A549 (cell line): ENCODE results near the gene LRRC17. TPM values are rescaled to one million over a fixed set of nuclear protein-coding genes. Genes with fewer than 3 reads are reported as not detected.

Source experiments
- ATAC-seq, 2 experiments: fragments of 200-7000 bp in 1 of 2; fragments of >200 bp in 1 of 2; cut with Nextera tagmentation in 1 of 2; cut with Tn5 transposase in 1 of 2; 3 replicates each; pipeline versions ENCODE4 v1.8.0 to v1.9.1; 2018 to 2020; ENCODE audit warnings: mild to moderate bottlenecking in 1 of 2, moderate library complexity in 1 of 2
- CTCF ChIA-PET: fragments of 300-600 bp; sonication (Branson Sonifier 250); formaldehyde crosslinking; extraction: SDS; loops from one replicate; lab custom pipeline; 2021; ENCODE audit warnings: antibody characterized with exemption, inconsistent platforms; lab: Yijun Ruan, JAX
- POLR2A ChIA-PET: fragments of 350-600 bp; formaldehyde crosslinking; extraction: SDS; loops from one replicate; lab custom pipeline; 2021; ENCODE audit warnings: antibody characterized with exemption, inconsistent platforms; lab: Yijun Ruan, JAX
- DNase-seq, 2 experiments: peaks; one replicate each; pipeline versions ENCODE4 v3.0.0 to v3.0.0-alpha.2; 2011 to 2016; ENCODE audit warnings: low read depth in 1 of 2, low spot score in 1 of 2
- FAIRE-seq: peaks from 2 replicates; lab custom pipeline; 2011; peaks lifted over from hg19 to GRCh38; lab: Jason Lieb, UNC
- H3K27ac ChIP-seq, 2 experiments: fragments of >200 bp; sonication (Bioruptor Twin); formaldehyde crosslinking; 3 replicates each; pipeline ENCODE4 v1.5.1; 2016 to 2017
- H3K4me1 ChIP-seq: fragments of >200 bp; sonication (Bioruptor Twin); formaldehyde crosslinking; 3 replicates; pipeline ENCODE4 v1.6.1; 2016
- H3K4me2 ChIP-seq: fragments of >200 bp; sonication (Bioruptor Twin); formaldehyde crosslinking; 3 replicates; pipeline ENCODE4 v1.6.1; 2016
- H3K4me3 ChIP-seq: fragments of >200 bp; sonication (Bioruptor Twin); formaldehyde crosslinking; 3 replicates; pipeline ENCODE4 v1.5.1; 2016
- H3K9me3 ChIP-seq: fragments of >200 bp; sonication (Bioruptor Twin); formaldehyde crosslinking; 3 replicates; pipeline ENCODE4 v1.6.1; 2016
- BHLHE40 ChIP-seq: IDR thresholded peaks from 2 replicates; pipeline ENCODE4 v1.6.1; 2012; ENCODE audit warnings: low read depth, low read length, inconsistent platforms
- CBX8 ChIP-seq: fragments of 200-600 bp; sonication (generic); IDR thresholded peaks from 2 replicates; pipeline ENCODE4 v1.6.1; 2016
- CEBPB ChIP-seq, 2 experiments: fragments of >200 bp in 1 of 2; sonication (Bioruptor Twin) in 1 of 2; formaldehyde crosslinking in 1 of 2; IDR thresholded peaks; 2 replicates each; pipeline ENCODE4 v1.6.1; 2012 to 2016
- CHD2 ChIP-seq: fragments of 150-350 bp; IDR thresholded peaks from 2 replicates; pipeline ENCODE4 v1.6.1; 2014; ENCODE audit warnings: low read length; ENCODE audit not compliant: partially characterized antibody
- E2F6 ChIP-seq: IDR thresholded peaks from 2 replicates; pipeline ENCODE4 v1.6.1; 2012; ENCODE audit warnings: low read depth, borderline replicate concordance
- EHF ChIP-seq: fragments of 250-450 bp; sonication (Bioruptor Pico); IDR thresholded peaks from 2 replicates; pipeline ENCODE4 v1.5.0; 2020; ENCODE audit warnings: mild to moderate bottlenecking
- EP300 ChIP-seq, 2 experiments: fragments of >200 bp; sonication (Bioruptor Twin); formaldehyde crosslinking; IDR thresholded peaks; 2 replicates in 1 of 2; 3 replicates in 1 of 2; pipeline ENCODE4 v1.6.1; 2016 to 2017
- FOXS1 ChIP-seq: fragments of 250-450 bp; sonication (Bioruptor Pico); IDR thresholded peaks from 2 replicates; pipeline ENCODE4 v1.5.0; 2020; ENCODE audit warnings: mild to moderate bottlenecking, moderate library complexity
- GATA3 ChIP-seq: IDR thresholded peaks from 2 replicates; pipeline ENCODE4 v1.6.1; 2012; ENCODE audit warnings: borderline replicate concordance
- HOXA7 ChIP-seq: fragments of 250-450 bp; sonication (Bioruptor Pico); IDR thresholded peaks from 2 replicates; pipeline ENCODE4 v1.5.0; 2020; ENCODE audit warnings: mild to moderate bottlenecking, moderate library complexity
- HOXB13 ChIP-seq: fragments of 250-450 bp; sonication (Bioruptor Pico); IDR thresholded peaks from 2 replicates; pipeline ENCODE4 v1.5.0; 2020; ENCODE audit warnings: low read depth, mild to moderate bottlenecking, moderate library complexity
- JUN ChIP-seq, 2 experiments: fragments of >200 bp; sonication (Bioruptor Twin); formaldehyde crosslinking; IDR thresholded peaks; 2 replicates in 1 of 2; 3 replicates in 1 of 2; pipeline ENCODE4 v1.6.1; 2016 to 2017
- JUNB ChIP-seq: fragments of >200 bp; sonication (Bioruptor Twin); formaldehyde crosslinking; IDR thresholded peaks from 2 replicates; pipeline ENCODE4 v1.6.1; 2016
- MAFK ChIP-seq: fragments of 450-650 bp; IDR thresholded peaks from 2 replicates; pipeline ENCODE4 v1.6.1; 2014; ENCODE audit not compliant: partially characterized antibody
- MAX ChIP-seq: IDR thresholded peaks from 2 replicates; pipeline ENCODE4 v1.6.1; 2012
- MYC ChIP-seq: IDR thresholded peaks from 2 replicates; pipeline ENCODE4 v1.6.1; 2012; ENCODE audit warnings: mild to moderate bottlenecking, inconsistent platforms, low read length, improper control_type of control experiment, borderline replicate concordance
- NFE2L2 ChIP-seq: fragments of 150-350 bp; conservative IDR thresholded peaks from 2 replicates; pipeline ENCODE4 v1.6.1; 2014; ENCODE audit warnings: low read length
- NR3C1 ChIP-seq: fragments of >200 bp; sonication (Bioruptor Twin); formaldehyde crosslinking; IDR thresholded peaks from 3 replicates; pipeline ENCODE4 v1.6.1; 2017
- PBX3 ChIP-seq: IDR thresholded peaks from 2 replicates; pipeline ENCODE4 v1.6.1; 2012
- POLR2A ChIP-seq: IDR thresholded peaks from 2 replicates; pipeline ENCODE4 v1.6.1; 2012; ENCODE audit warnings: mild to moderate bottlenecking, low read length
- RAD21 ChIP-seq, 2 experiments: fragments of >200 bp in 1 of 2; sonication (Bioruptor Twin) in 1 of 2; formaldehyde crosslinking in 1 of 2; IDR thresholded peaks in 1 of 2; conservative IDR thresholded peaks in 1 of 2; 2 replicates in 1 of 2; 3 replicates in 1 of 2; pipeline ENCODE4 v1.6.1; 2012 to 2018; ENCODE audit warnings: inconsistent platforms in 1 of 2
- RFX5 ChIP-seq: fragments of 450-650 bp; IDR thresholded peaks from 2 replicates; pipeline ENCODE4 v1.7.1; 2014; ENCODE audit warnings: antibody characterized with exemption, mild to moderate bottlenecking, moderate library complexity
- RNF2 ChIP-seq: fragments of 200-600 bp; sonication (generic); IDR thresholded peaks from 2 replicates; pipeline ENCODE4 v1.6.1; 2016; ENCODE audit warnings: low read depth, mild to moderate bottlenecking, antibody characterized with exemption, moderate library complexity, borderline replicate concordance
- SMC3 ChIP-seq: fragments of >200 bp; sonication (Bioruptor Twin); formaldehyde crosslinking; IDR thresholded peaks from 3 replicates; pipeline ENCODE4 v1.6.1; 2018; ENCODE audit warnings: inconsistent platforms
- TFCP2L1 ChIP-seq: fragments of 250-450 bp; sonication (Bioruptor Pico); IDR thresholded peaks from 2 replicates; pipeline ENCODE4 v1.5.0; 2021; ENCODE audit warnings: mild to moderate bottlenecking
- ZC3H11A ChIP-seq: fragments of 450-650 bp; IDR thresholded peaks from 2 replicates; pipeline ENCODE4 v1.6.1; 2014; ENCODE audit warnings: antibody characterized with exemption, mild to moderate bottlenecking
- ZNF302 ChIP-seq: fragments of 250-450 bp; sonication (Bioruptor Pico); IDR thresholded peaks from 2 replicates; pipeline ENCODE4 v1.9.0; 2021; ENCODE audit warnings: inconsistent platforms, mild to moderate bottlenecking, moderate library complexity
- WGBS: methylation state at CpG from one replicate; pipeline ENCODE4 v1.1.6; 2017; ENCODE audit errors: missing lambda C conversion rate; 5-methylcytosine and 5-hydroxymethylcytosine counted together
- polyA plus RNA-seq, 4 experiments: library from polyadenylated mRNA; depleted of rRNA in 3 of 4; stranded (reverse); fragments of >200 nt; fragmentation: RNase III in 1 of 4; extraction: RNeasy Plus Mini Kit Qiagen cat#74134 plus additional on column Dnase treatment in 1 of 4; gene quantifications; 2 replicates in 3 of 4; 3 replicates in 1 of 4; pipeline ENCODE4 v1.2.3, GENCODE V29; 2011 to 2017
- TF ChIP-seq, protein P1 (sequence below): fragments of 450-650 bp; IDR thresholded peaks from 2 replicates; pipeline ENCODE4 v1.6.1; 2014; ENCODE audit warnings: antibody characterized with exemption
- TF ChIP-seq, protein P2 (sequence below): fragments of 150-350 bp; IDR thresholded peaks from 2 replicates; pipeline ENCODE4 v1.6.1; 2014; ENCODE audit warnings: low read depth, mild to moderate bottlenecking, low read length
- TF ChIP-seq, protein P3 (sequence below): fragments of 250-450 bp; sonication (Bioruptor Pico); IDR thresholded peaks from 2 replicates; pipeline ENCODE4 v1.5.0; 2020; ENCODE audit warnings: low read depth, mild to moderate bottlenecking, moderate library complexity
- TF ChIP-seq, protein P4 (sequence below): fragments of >200 bp; sonication (Bioruptor Twin); formaldehyde crosslinking; IDR thresholded peaks from 3 replicates; pipeline ENCODE4 v1.5.1; 2016

Gene LRRC17
- polyA plus RNA-seq, 2 of the 4 experiments (the other 2 are of a cell fraction) = 0.05 to 0.36 TPM

DNA sequence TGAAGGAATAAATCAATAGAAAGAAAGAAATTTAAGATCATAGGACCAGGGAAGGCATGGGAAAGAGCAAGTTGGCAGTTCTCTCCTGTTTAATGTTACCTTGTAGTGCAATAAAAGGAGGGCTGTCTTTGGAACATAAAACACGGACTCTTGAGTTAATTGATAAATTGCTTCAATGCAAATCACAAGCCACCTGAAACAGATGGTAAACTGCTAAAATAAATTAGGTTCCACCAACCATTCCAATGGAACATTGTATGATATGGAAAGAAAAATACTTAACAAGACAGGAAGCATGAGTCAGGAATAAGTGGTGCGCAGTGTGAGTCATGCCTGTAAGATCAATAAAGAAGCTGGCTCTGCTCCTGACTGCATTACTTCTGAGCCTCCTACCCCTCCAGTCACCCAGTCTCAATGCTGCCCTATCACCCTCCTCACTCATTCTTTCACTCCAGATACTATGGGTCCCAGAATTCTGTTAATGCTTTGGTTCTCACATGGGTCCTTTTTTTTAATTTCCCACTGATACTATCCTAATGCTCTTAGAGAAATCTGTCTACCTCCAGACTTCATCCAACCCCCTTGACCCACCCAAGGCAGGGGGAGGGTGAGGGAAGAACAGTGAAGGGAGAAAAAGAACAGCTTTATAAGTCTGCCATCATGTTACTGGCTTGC, 78.9 kb downstream of the LRRC17 start (continued):
- TF ChIP-seq HOXA7 (CRISPR knock-in tag) (no peak), CBX8 (no peak), BHLHE40 (no peak), NFE2L2 (peak; percentile 49; the same call in 1 of the 2 replicates), RFX5 (no peak), PBX3 (no peak), CHD2 (no peak), POLR2A (no peak), GATA3 (peak; percentile 61; the same call in 1 of the 2 replicates), TFCP2L1 (CRISPR knock-in tag) (no peak), SMC3 (no peak), RAD21 (conservative IDR thresholded peaks at IDR 0.05 in 1 of 2, IDR thresholded peaks at IDR 0.05 in 1 of 2) (0 out of 5 replicates have a peak, but pooled peaks of 1 of the 2 experiments have one; percentile 14), FOXS1 (CRISPR knock-in tag) (peak; percentile 47; the same call in 1 of the 2 replicates), MYC (no peak), HOXB13 (CRISPR knock-in tag) (no peak; the same call in 1 of the 2 replicates), ZC3H11A (no peak), E2F6 (no peak), EP300 (IDR thresholded peaks at IDR 0.05) (peak in 1 of 2 experiments; percentile 25; a peak in 2 of 5 replicates), MAFK (peak; percentile 72), JUN (IDR thresholded peaks at IDR 0.05) (peak; percentile 32 to 66; a peak in 1 of 5 replicates), RNF2 (no peak), MAX (peak; percentile 58), JUNB (peak; percentile 94)
- TF ChIP-seq, protein P1, sequence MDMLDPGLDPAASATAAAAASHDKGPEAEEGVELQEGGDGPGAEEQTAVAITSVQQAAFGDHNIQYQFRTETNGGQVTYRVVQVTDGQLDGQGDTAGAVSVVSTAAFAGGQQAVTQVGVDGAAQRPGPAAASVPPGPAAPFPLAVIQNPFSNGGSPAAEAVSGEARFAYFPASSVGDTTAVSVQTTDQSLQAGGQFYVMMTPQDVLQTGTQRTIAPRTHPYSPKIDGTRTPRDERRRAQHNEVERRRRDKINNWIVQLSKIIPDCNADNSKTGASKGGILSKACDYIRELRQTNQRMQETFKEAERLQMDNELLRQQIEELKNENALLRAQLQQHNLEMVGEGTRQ = no peak
- TF ChIP-seq, protein P2, sequence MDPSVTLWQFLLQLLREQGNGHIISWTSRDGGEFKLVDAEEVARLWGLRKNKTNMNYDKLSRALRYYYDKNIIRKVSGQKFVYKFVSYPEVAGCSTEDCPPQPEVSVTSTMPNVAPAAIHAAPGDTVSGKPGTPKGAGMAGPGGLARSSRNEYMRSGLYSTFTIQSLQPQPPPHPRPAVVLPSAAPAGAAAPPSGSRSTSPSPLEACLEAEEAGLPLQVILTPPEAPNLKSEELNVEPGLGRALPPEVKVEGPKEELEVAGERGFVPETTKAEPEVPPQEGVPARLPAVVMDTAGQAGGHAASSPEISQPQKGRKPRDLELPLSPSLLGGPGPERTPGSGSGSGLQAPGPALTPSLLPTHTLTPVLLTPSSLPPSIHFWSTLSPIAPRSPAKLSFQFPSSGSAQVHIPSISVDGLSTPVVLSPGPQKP = no peak

DNA sequence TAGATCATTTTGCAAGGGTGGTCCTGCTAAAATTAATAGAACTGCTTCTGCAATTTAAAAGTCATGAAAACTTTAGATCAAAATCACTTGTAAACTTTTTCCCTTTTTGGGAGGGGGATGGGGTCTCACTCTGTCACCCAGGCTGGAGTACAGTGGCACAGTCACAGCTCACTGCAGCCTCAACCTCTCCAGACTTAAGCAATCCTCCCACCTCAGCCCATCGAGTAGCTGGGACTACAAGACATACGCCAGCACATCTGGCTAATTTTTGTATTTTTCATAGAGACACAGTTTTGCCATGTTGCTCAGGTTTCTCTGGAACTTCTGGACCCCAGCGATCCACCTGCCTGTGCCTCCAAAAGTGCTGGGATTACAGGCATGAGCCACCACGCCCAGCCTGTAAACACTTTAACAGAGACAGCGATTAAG, 79.7 kb downstream of the LRRC17 start:
- CTCF ChIA-PET = interaction anchor here (0.7 kb wide), 1 partner anchor 70 kb away, joined by 3 read pairs; no protein-coding TSS in a partner anchor
- WGBS = 76% methylated on average over 5 of the region's 5 CpGs
- TF ChIP-seq ZC3H11A (no peak), ZNF302 (CRISPR knock-in tag) (no peak), CEBPB (IDR thresholded peaks at IDR 0.05) (no peak), MYC (no peak), NR3C1 (no peak), EHF (no peak), JUN (IDR thresholded peaks at IDR 0.05) (no peak)
- TF ChIP-seq, protein P3, sequence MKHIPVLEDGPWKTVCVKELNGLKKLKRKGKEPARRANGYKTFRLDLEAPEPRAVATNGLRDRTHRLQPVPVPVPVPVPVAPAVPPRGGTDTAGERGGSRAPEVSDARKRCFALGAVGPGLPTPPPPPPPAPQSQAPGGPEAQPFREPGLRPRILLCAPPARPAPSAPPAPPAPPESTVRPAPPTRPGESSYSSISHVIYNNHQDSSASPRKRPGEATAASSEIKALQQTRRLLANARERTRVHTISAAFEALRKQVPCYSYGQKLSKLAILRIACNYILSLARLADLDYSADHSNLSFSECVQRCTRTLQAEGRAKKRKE (CRISPR knock-in tag) = no peak
- TF ChIP-seq, protein P1 = no peak
- TF ChIP-seq, protein P4, sequence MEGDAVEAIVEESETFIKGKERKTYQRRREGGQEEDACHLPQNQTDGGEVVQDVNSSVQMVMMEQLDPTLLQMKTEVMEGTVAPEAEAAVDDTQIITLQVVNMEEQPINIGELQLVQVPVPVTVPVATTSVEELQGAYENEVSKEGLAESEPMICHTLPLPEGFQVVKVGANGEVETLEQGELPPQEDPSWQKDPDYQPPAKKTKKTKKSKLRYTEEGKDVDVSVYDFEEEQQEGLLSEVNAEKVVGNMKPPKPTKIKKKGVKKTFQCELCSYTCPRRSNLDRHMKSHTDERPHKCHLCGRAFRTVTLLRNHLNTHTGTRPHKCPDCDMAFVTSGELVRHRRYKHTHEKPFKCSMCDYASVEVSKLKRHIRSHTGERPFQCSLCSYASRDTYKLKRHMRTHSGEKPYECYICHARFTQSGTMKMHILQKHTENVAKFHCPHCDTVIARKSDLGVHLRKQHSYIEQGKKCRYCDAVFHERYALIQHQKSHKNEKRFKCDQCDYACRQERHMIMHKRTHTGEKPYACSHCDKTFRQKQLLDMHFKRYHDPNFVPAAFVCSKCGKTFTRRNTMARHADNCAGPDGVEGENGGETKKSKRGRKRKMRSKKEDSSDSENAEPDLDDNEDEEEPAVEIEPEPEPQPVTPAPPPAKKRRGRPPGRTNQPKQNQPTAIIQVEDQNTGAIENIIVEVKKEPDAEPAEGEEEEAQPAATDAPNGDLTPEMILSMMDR = no peak
- TF ChIP-seq, protein P2 = no peak

More for the DNA sequence above, 79.7 kb downstream of the LRRC17 start:
- DNase-seq = no peak
- H3K9me3 ChIP-seq = 0 out of 3 replicates have a peak, but pooled peaks cover 3% of the 10 kb centered on the region
- FAIRE-seq = no peak
- ATAC-seq = peak in 1 of 2 experiments; percentile 25; a peak in 3 of 6 replicates
- H3K4me1 ChIP-seq = peaks cover 37% of the 10 kb centered on the region
- no peak overlapping the region for H3K4me3 ChIP-seq
- peak overlapping the region; percentile 78 to 88 for H3K27ac ChIP-seq
- peak overlapping the region; percentile 78 for H3K4me2 ChIP-seq
- POLR2A ChIA-PET = no interaction called here
